ENCODE measurements around the gene TDRD10. TPM values are rescaled to one million over a fixed set of nuclear protein-coding genes. Genes with fewer than 3 reads are reported as not detected.

The TDRD10 gene
- total RNA-seq, 1 experiment from 2014 or later, result not detected

DNA sequence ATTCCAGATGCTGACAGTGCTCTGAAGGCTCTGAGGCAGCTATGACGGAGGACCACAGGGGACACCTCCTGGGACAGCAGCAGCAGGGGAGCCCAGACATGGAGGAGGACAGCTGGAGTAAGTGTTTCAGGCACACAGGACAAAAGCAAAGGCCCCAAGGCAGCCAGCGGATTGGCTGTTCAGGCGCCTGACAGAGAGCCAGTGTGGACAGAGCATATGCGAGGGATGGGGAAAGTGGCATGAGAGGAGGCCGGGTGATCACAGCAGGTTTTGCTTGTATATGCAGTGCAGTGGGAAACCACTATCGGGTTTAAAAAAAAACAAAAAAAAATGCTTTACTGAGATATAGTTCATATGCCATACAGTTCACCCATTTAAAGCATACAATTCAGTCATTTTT, 84.6 kb downstream of the TDRD10 start:
- in situ Hi-C loops (cut with HindIII; ENCODE audit: low pct_unique_long_range_greater_than_20kb, low sequenced_read_pairs), result no loop called here
- no peak for DNase-seq (ENCODE audit: low read depth)

DNA sequence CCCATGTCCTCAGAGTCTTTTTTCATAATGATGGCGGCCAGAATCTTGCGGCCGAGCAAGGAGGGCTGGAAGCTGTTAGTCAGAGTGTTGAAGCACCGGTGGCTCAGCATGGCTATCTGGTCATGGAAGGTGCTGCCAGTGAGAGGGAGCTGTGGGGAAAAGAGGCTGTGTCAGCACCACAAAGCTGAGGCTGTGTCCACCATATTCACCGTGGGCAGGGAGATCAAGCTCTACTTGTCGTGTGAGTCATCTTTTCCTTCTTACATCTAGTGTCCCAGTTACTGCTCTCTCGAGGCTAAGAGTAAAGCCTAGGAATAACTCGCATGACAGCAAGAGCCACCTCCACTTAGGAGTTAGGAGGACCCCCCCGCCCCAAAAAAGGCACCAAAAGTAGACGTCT, 87.8 kb downstream of the TDRD10 start:
- in situ Hi-C loops (cut with HindIII; ENCODE audit: low pct_unique_long_range_greater_than_20kb, low sequenced_read_pairs), result no loop called here
- DNase-seq (ENCODE audit: low read depth), result no peak

DNA sequence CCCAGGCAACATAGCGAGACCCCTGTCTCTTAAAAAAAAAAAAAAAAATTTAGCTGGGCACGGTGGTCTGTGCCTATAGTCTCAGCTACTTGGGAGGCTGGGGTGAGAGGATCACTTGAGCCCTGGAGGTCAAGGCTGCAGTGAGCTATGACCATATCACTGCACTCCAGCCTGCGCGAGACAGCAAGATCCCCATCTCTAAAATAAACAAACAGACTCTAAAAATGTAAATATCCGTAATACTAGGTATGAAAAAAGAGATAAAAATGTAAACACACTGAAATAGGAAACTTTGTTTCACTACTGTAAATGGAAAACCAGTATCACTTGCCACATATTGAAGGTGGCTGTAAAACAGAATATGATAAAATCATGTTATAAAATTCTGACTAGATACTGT, 88.7 kb downstream of the TDRD10 start:
- in situ Hi-C loops (cut with HindIII; ENCODE audit: low pct_unique_long_range_greater_than_20kb, low sequenced_read_pairs), result no loop called here
- DNase-seq (ENCODE audit: low read depth), result no peak

DNA sequence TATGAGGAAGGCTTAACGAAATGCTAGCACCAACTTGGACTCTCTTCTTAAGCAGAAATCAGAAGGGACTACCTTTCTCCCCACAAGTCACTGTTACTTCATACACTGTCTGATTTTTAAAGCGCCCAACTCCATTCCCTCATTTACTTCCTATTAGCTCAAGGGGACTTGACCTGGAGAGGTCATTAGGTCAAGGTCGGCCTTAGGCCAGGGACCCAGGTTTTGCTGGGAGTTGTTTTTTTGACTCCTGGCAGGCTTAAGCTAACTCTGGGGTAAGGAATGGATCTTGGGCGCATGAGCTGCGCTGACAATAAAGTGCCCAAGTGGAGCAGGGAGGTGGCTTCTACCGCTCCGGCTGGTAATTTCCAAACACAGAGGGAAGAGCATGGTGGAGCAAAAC, 89.2 kb downstream of the TDRD10 start:
- no peak for DNase-seq (ENCODE audit: low read depth)
- in situ Hi-C loops (cut with HindIII; ENCODE audit: low pct_unique_long_range_greater_than_20kb, low sequenced_read_pairs), result no loop called here

DNA sequence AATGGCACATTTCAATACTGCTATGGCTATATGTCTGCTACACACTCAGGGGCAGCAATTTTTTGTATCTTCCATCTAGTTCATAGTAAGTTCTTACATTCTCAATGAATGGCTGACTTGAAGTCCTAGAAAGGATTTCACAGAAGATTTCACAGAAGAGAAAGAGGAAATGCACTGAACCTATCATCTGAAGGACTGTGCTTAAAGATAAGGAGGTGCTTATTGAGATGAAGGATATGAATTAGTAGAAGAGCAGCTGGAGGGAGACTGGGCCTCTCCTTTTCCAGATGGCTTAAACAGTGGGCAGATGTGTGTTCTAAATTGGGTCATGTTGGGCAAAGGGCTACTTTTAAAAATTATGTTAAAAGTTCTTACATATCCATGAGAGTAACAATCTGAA, 91.4 kb downstream of the TDRD10 start:
- in situ Hi-C loops (cut with HindIII; ENCODE audit: low pct_unique_long_range_greater_than_20kb, low sequenced_read_pairs), result no loop called here

DNA sequence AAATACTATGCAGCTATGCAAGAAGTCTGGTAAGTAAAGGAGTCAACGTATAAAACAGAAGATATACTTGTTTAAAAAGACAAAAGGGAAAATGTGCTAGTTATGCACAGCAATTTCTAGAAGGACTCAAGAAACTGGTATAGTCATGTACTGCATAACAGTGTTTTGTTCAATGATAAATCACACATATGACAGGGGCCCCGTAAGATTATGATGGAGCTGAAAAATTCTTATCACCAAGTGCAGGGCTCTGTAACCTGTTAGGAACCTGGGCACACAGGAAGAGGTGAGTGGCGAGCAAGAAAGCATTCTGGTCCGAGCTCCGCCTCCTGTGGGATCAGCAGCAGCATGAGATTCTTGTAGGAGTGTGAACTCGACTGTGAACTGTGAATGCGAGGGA, 92.8 kb downstream of the TDRD10 start:
- no peak for DNase-seq (ENCODE audit: low read depth)
- in situ Hi-C loops (cut with HindIII; ENCODE audit: low pct_unique_long_range_greater_than_20kb, low sequenced_read_pairs), result no loop called here

More for the DNA sequence above, 91.4 kb downstream of the TDRD10 start:
- DNase-seq (ENCODE audit: low read depth), result no peak

DNA sequence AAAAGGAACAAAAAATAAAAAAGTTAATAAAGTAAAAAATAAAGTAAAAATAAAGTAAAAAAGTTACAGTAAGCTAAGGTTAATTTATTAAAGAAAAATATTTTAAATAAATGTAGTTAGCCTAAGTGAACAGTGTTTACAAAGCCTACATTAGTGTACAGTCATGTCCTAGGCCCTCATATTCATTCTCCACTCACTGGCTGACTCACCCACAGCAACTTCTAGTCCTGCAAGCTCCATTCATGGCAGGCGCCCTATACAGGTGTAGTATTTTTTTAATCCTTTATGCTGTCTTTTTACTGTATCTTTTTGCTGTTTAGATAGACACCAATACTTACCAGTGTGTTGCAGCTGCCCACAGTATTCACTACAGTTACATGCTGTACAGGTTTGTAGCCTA, 93.6 kb downstream of the TDRD10 start:
- in situ Hi-C loops (cut with HindIII; ENCODE audit: low pct_unique_long_range_greater_than_20kb, low sequenced_read_pairs), result no loop called here
- DNase-seq (ENCODE audit: low read depth), result no peak

Other genes with a start within 250 kb of the TDRD10 start
- 139 and 144 TPM in 2 replicates for gene HAX1, start 229.6 kb upstream of the TDRD10 start, total RNA-seq (2014; rRNA removed; shearing (Covaris generic); ENCODE audit: low replicate concordance)
- not detected in 2 replicates for gene AQP10, start 181.1 kb upstream of the TDRD10 start, total RNA-seq (2014; rRNA removed; shearing (Covaris generic); ENCODE audit: low replicate concordance)
- 32.6 and 41.2 TPM in 2 replicates for gene ATP8B2, start 176.7 kb upstream of the TDRD10 start, total RNA-seq (2014; rRNA removed; shearing (Covaris generic); ENCODE audit: low replicate concordance)
- 6.5 and 17.5 TPM in 2 replicates for gene IL6R, start 96.9 kb upstream of the TDRD10 start, total RNA-seq (2014; rRNA removed; shearing (Covaris generic); ENCODE audit: low replicate concordance)
- not detected in 2 replicates for gene SHE, start 193 bp downstream of the TDRD10 start, total RNA-seq (2014; rRNA removed; shearing (Covaris generic); ENCODE audit: low replicate concordance)
- 36.7 and 53.7 TPM in 2 replicates for gene UBE2Q1, start 56.4 kb downstream of the TDRD10 start, total RNA-seq (2014; rRNA removed; shearing (Covaris generic); ENCODE audit: low replicate concordance)
- gene CHRNB2, start 65.6 kb downstream of the TDRD10 start, total RNA-seq (2014; rRNA removed; shearing (Covaris generic); ENCODE audit: low replicate concordance), result 0.03 TPM in 1 of 2 replicates, not detected in the other
- gene ADAR, start 106.0 kb downstream of the TDRD10 start, total RNA-seq (2014; rRNA removed; shearing (Covaris generic); ENCODE audit: low replicate concordance), result 49.9 and 55.3 TPM in 2 replicates

Data from Caki2 (cell line).